BJ (cell line): ENCODE results near the gene VPS8. TPM values are rescaled to one million over a fixed set of nuclear protein-coding genes. Genes with fewer than 3 reads are reported as not detected.
"Not testable (repeated sequence)": the region's sequence is repeated elsewhere in the genome, so short reads cannot be mapped to it uniquely, and the experiment has no call there.

Source experiments
- CTCF ChIA-PET: fragments of 350-600 bp; formaldehyde crosslinking; extraction: SDS; loops from one replicate; lab custom pipeline; 2021; ENCODE audit warnings: antibody characterized with exemption, inconsistent platforms; lab: Yijun Ruan, JAX
- POLR2A ChIA-PET: fragments of 300-600 bp; sonication (Branson Sonifier 250); formaldehyde crosslinking; extraction: SDS; loops from one replicate; lab custom pipeline; 2021; ENCODE audit warnings: antibody characterized with exemption; lab: Charles Lee
- DNase-seq: peaks from one replicate; pipeline ENCODE4 v3.0.0-alpha.2; 2011; ENCODE audit warnings: low read depth
- H3K27me3 ChIP-seq: 2 replicates; pipeline ENCODE4 v1.6.0; 2011; ENCODE audit warnings: low read length; ENCODE audit not compliant: control insufficient read depth, insufficient read depth
- H3K36me3 ChIP-seq: 2 replicates; pipeline ENCODE4 v1.5.1; 2011; ENCODE audit warnings: low read length; ENCODE audit not compliant: control insufficient read depth, insufficient read depth
- H3K4me3 ChIP-seq: 2 replicates; pipeline ENCODE4 v1.5.1; 2011; ENCODE audit warnings: low read depth, mild to moderate bottlenecking, control low read depth, low read length
- polyA plus RNA-seq: library from polyadenylated mRNA; depleted of rRNA; stranded (reverse); fragments of >200 nt; gene quantifications from 2 replicates; pipeline ENCODE4 v1.2.3, GENCODE V29; 2011
- TF ChIP-seq, protein P1 (sequence below): IDR thresholded peaks from 2 replicates; pipeline ENCODE4 v1.5.1; 2011; ENCODE audit warnings: low read depth, mild to moderate bottlenecking, control low read depth, inconsistent platforms, low read length, moderate library complexity; ENCODE audit not compliant: insufficient read depth

VPS8 gene
- polyA plus RNA-seq, 1 experiment = 14.3 TPM

DNA sequence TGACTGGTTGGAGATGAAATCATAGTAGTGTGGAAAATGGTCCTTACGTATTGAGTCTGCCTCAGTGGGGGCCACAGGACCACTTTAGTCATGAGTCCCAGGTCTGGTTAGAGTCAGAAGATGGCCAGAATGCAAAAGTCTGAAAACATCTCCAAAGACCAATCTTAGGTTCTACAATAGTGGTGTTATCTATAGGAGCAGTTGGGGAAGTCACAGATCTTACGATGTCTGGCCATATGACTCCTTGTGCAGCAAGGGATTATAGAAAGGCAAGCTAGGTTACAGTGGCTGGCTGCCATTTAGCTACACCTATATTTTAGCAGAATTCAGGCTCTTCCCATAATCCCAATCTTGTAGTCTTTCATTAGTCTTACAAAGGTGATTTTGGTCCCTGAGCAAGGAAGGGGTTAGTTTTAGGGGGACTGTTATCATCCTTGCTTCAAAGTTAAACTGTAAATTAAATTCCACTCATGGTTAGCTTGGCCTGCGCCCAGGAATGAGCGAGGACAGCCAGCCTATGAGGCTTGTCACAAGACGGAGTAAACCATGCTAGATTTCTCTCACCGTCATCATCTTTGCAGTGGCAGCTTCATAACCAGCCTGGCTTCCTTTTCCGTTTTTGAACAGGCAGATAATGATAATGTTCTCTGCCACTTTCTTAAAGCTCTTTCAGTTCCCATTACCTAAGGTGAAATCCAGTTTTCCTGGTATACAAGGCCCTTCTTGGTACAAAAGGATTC lies 134.1 kb downstream of the VPS8 start:
- no peaks in the 10 kb centered on the region for H3K27me3 ChIP-seq
- TF ChIP-seq, protein P1, sequence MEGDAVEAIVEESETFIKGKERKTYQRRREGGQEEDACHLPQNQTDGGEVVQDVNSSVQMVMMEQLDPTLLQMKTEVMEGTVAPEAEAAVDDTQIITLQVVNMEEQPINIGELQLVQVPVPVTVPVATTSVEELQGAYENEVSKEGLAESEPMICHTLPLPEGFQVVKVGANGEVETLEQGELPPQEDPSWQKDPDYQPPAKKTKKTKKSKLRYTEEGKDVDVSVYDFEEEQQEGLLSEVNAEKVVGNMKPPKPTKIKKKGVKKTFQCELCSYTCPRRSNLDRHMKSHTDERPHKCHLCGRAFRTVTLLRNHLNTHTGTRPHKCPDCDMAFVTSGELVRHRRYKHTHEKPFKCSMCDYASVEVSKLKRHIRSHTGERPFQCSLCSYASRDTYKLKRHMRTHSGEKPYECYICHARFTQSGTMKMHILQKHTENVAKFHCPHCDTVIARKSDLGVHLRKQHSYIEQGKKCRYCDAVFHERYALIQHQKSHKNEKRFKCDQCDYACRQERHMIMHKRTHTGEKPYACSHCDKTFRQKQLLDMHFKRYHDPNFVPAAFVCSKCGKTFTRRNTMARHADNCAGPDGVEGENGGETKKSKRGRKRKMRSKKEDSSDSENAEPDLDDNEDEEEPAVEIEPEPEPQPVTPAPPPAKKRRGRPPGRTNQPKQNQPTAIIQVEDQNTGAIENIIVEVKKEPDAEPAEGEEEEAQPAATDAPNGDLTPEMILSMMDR = no peak
- POLR2A ChIA-PET = no interaction called here
- H3K4me3 ChIP-seq = no peak overlapping the region
- DNase-seq = no peak
- CTCF ChIA-PET = no interaction called here
- H3K36me3 ChIP-seq = peaks cover 2% of the 10 kb centered on the region

DNA sequence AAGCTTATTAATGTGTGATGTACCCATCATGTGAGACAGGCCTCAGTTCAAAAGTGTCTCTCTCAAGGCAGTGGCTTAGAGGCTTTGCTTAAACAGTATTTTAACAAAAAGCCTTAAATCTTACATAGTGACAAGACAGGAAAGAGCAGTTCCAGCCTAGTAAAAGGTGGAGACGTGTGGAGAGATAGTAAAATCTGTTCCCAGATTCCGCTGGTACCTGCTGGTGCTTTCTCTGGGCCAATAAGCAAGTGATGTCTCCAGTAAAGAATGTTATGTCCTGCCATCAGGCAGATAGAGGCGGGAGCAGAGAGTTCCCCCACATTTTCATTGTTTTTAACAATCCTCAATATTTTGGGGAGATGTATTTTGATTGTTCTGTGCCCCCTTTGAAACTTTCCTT lies 135.0 kb downstream of the VPS8 start:
- POLR2A ChIA-PET = no interaction called here
- DNase-seq = no peak

DNA sequence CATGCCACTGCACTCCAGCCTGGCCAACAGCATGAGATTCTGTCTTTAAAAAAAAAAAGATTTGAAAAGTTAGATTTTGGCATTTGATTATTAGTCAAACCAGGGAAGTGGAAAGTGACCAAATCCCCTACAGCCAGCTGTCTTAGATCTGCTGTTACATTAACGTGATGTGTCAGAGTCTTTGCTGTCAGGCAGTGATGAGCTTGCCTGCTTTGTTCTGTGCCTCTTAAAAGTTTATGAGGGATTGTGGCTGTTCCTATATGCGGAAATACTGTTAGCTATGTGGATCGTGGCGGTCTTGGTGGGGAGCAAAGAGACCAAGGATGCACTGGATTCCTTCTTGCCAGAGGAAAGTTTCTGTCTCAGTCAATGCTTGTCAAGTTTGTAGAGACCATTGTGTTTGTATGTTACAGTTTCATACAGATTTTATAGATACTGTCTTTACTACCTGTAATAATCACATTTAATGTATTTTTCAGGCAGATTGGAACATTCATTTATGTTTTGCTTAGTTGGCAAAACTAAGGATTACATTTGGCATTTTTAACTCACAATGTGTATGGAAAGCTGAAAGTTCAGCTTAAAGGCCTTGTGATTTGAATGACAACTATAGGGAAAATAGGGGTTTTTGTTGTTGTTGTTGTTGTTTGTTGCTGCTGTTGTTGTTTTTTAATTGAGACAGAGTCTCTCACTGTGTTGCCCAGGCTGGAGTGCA lies 137.4 kb downstream of the VPS8 start:
- ChIA-PET CTCF (interaction anchor here (0.6 to 0.7 kb wide), 2 partner anchors 11 to 359 kb away, joined by 3 to 4 read pairs; no protein-coding TSS in a partner anchor), POLR2A (no interaction called here)
- TF ChIP-seq, protein P1 = no peak
- H3K4me3 ChIP-seq = no peak overlapping the region
- no peaks in the 10 kb centered on the region for H3K27me3 ChIP-seq
- DNase-seq = no peak
- no peaks in the 10 kb centered on the region for H3K36me3 ChIP-seq

More for the DNA sequence above, 135.0 kb downstream of the VPS8 start:
- Histone ChIP-seq H3K27me3 (no peaks in the 10 kb centered on the region), H3K4me3 (no peak overlapping the region), H3K36me3 (no peaks in the 10 kb centered on the region)
- TF ChIP-seq, protein P1 = no peak
- CTCF ChIA-PET = interaction anchor here (0.6 kb wide), 1 partner anchor 277 kb away, joined by 3 read pairs; no protein-coding TSS in a partner anchor

DNA sequence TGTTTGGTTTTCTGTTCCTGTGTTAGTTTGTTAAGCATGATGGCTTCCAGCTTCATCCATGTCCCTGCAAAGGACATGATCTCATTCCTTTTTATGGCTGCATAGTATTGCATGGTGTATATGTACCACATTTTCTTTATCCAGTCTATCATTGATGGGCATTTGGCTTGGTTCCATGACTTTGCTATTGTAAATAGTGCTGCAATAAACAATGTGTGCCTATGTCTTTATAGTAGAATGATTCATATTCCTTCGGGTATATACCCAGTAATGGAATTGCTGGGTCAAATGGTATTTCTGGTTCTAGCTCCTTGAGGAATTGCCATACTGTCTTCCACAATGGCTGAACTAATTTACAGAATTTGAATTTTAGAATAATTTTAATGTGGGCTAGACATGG lies 138.8 kb downstream of the VPS8 start:
- H3K4me3 ChIP-seq, POLR2A ChIA-PET, H3K36me3 ChIP-seq, CTCF ChIA-PET, DNase-seq, H3K27me3 ChIP-seq: not testable (repeated sequence)

DNA sequence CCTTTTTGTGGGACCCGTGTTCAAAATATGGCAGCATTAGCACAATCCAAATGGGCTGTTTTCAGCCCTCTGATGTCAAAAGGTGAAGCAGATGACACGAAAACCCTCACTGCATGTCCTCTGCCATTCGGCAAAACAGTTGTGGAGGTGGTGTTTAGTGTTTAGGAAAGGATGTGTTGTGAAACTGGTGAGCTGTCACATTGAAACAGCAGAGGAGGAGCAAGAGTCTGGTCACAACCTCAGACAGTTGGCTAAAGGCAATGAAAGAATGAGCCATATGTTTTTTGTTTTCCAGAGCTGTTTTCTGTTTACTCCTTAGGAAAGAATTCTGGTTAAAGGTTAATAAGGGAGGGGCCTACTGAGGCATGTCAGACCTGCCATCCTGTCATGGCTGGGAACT lies 140.7 kb downstream of the VPS8 start:
- TF ChIP-seq, protein P1 = no peak
- Histone ChIP-seq H3K4me3 (no peak overlapping the region), H3K27me3 (no peaks in the 10 kb centered on the region), H3K36me3 (no peaks in the 10 kb centered on the region)
- POLR2A ChIA-PET = no interaction called here
- peak; percentile 5 for DNase-seq
- CTCF ChIA-PET = interaction anchor here (1.1 kb wide), 1 partner anchor 12 kb away, joined by 3 read pairs; no protein-coding TSS in a partner anchor
